Activated T-helper 9 cell treated with anti-CD3 and anti-CD28 coated beads, Interleukin-2, amount 50 U/mL, for 16 hours (primary cell): ENCODE measurements around the gene TBC1D5.
"Not testable (repeated sequence)": the region's sequence is repeated elsewhere in the genome, so short reads cannot be mapped to it uniquely, and the experiment has no call there.

Source experiments
- DNase-seq: peaks from one replicate; pipeline ENCODE4 v3.0.0-alpha.2; 2020; ENCODE audit warnings: low read depth

TBC1D5 gene

GRCh38 chr3:17645074-17645698, 97.2 kb downstream of the TBC1D5 start:
- DNase-seq = no peak

GRCh38 chr3:17643691-17644090, 98.7 kb downstream of the TBC1D5 start:
- no peak for DNase-seq

GRCh38 chr3:17642474-17642873, 100.0 kb downstream of the TBC1D5 start:
- DNase-seq = no peak

GRCh38 chr3:17640466-17640865, 102.0 kb downstream of the TBC1D5 start:
- DNase-seq = no peak

- no peak for DNase-seq
These were observed 102.7 kb downstream of the TBC1D5 start for GRCh38 chr3:17639765-17640164.

GRCh38 chr3:17639257-17639656, 103.2 kb downstream of the TBC1D5 start:
- DNase-seq = no peak

- DNase-seq = no peak
These were observed 104.1 kb downstream of the TBC1D5 start for GRCh38 chr3:17638356-17638755.

- not testable (repeated sequence) for DNase-seq
These were observed 106.8 kb downstream of the TBC1D5 start for GRCh38 chr3:17635675-17636074.

- no peak for DNase-seq
These were observed 107.5 kb downstream of the TBC1D5 start for GRCh38 chr3:17634964-17635363.

GRCh38 chr3:17634201-17634600, 108.2 kb downstream of the TBC1D5 start:
- no peak for DNase-seq

- no peak for DNase-seq
These were observed 109.9 kb downstream of the TBC1D5 start for GRCh38 chr3:17632401-17633100.

- no peak for DNase-seq
These were observed 110.8 kb downstream of the TBC1D5 start for GRCh38 chr3:17631609-17632008.

- no peak for DNase-seq
These were observed 113.0 kb downstream of the TBC1D5 start for GRCh38 chr3:17629400-17629799.

- no peak for DNase-seq
These were observed 116.0 kb downstream of the TBC1D5 start for GRCh38 chr3:17626395-17626794.

- DNase-seq = no peak
These were observed 117.3 kb downstream of the TBC1D5 start for GRCh38 chr3:17625133-17625532.

- DNase-seq = no peak
These were observed 119.0 kb downstream of the TBC1D5 start for GRCh38 chr3:17623464-17623863.

GRCh38 chr3:17619968-17620367, 122.5 kb downstream of the TBC1D5 start:
- DNase-seq = no peak

GRCh38 chr3:17613017-17613416, 129.4 kb downstream of the TBC1D5 start:
- DNase-seq = not testable (repeated sequence)

- no peak for DNase-seq
These were observed 134.5 kb downstream of the TBC1D5 start for GRCh38 chr3:17607905-17608304.

- DNase-seq = no peak
These were observed 136.5 kb downstream of the TBC1D5 start for GRCh38 chr3:17605934-17606333.

GRCh38 chr3:17605032-17605431, 137.4 kb downstream of the TBC1D5 start:
- no peak for DNase-seq

GRCh38 chr3:17602126-17602525, 140.3 kb downstream of the TBC1D5 start:
- DNase-seq = no peak

GRCh38 chr3:17592956-17593355, 149.5 kb downstream of the TBC1D5 start:
- no peak for DNase-seq

- no peak for DNase-seq
These were observed 152.0 kb downstream of the TBC1D5 start for GRCh38 chr3:17590465-17590864.
